ENCODE measurements around the gene CENPS.

The CENPS gene

GRCh38 chr1:10475510-10475909, 45.3 kb downstream of the CENPS start:
- Histone ChIP-seq H3K27me3 (no peaks in the 10 kb centered on the region), H3K9ac (peak overlapping the region; percentile 70 to 90 (median 86)), H4K20me1 (peaks cover 0 to 62% (median 22%) of the 10 kb centered on the region in 11 experiments; a peak in 15 of 22 replicates), H3K36me3 (peaks cover 0 to 14% (median 4%) of the 10 kb centered on the region in 11 experiments; a peak in 5 of 22 replicates), H3K27ac (peak overlapping the region; percentile 58 to 84 (median 73); a peak in 21 of 22 replicates), H3K4me1 (peaks cover 40 to 54% (median 43%) of the 10 kb centered on the region in 10 experiments), H3K4me2 (peak overlapping the region; percentile 88 to 98 (median 95)), H3K4me3 (peak overlapping the region; percentile 80 to 92 (median 90)), H3K9me3 (replicated peaks in 1 of 11) (no peaks in the 10 kb centered on the region)
- TF ChIP-seq Cebpa-rat (IDR thresholded peaks at IDR 0.05) = no peak

- Histone ChIP-seq H3K4me2 (no peak overlapping the region), H4K20me1 (peaks cover 0 to 89% (median 33%) of the 10 kb centered on the region in 11 experiments; a peak in 16 of 22 replicates), H3K4me1 (peaks cover 18 to 43% (median 25%) of the 10 kb centered on the region in 10 experiments), H3K36me3 (peaks cover 0 to 25% (median 9%) of the 10 kb centered on the region in 11 experiments; a peak in 10 of 22 replicates), H3K4me3 (no peak overlapping the region), H3K9me3 (replicated peaks in 1 of 11) (no peaks in the 10 kb centered on the region), H3K27me3 (no peaks in the 10 kb centered on the region), H3K27ac (no peak overlapping the region), H3K9ac (no peak overlapping the region)
- TF ChIP-seq Cebpa-rat (IDR thresholded peaks at IDR 0.05) = no peak
These were observed 49.1 kb downstream of the CENPS start for GRCh38 chr1:10479296-10479695.

GRCh38 chr1:10480614-10481013, 50.4 kb downstream of the CENPS start:
- Histone ChIP-seq H3K9ac (no peak overlapping the region), H3K4me2 (no peak overlapping the region), H3K4me3 (no peak overlapping the region), H4K20me1 (peaks cover 0 to 97% (median 35%) of the 10 kb centered on the region in 11 experiments; a peak in 16 of 22 replicates), H3K27me3 (no peaks in the 10 kb centered on the region), H3K27ac (no peak overlapping the region), H3K9me3 (replicated peaks in 1 of 11) (peaks cover 0 to 6% (median 4%) of the 10 kb centered on the region in 11 experiments; a peak in 13 of 22 replicates), H3K36me3 (peaks cover 0 to 30% (median 9%) of the 10 kb centered on the region in 11 experiments; a peak in 16 of 22 replicates), H3K4me1 (peaks cover 12 to 50% (median 25%) of the 10 kb centered on the region in 10 experiments)
- TF ChIP-seq Cebpa-rat (IDR thresholded peaks at IDR 0.05) = no peak

- H3K4me2 ChIP-seq = peak overlapping the region in 7 of 11 experiments; percentile 12 to 71 (median 39); a peak in 11 of 22 replicates
- H3K9me3 ChIP-seq (replicated peaks in 1 of 11) = peaks cover 0 to 15% (median 9%) of the 10 kb centered on the region in 11 experiments; a peak in 16 of 22 replicates
- H3K4me3 ChIP-seq = no peak overlapping the region
- peaks cover 6 to 94% (median 32%) of the 10 kb centered on the region in 11 experiments; a peak in 18 of 22 replicates for H4K20me1 ChIP-seq
- peaks cover 0 to 31% (median 13%) of the 10 kb centered on the region in 10 experiments; a peak in 13 of 20 replicates for H3K4me1 ChIP-seq
- peaks cover 5 to 45% (median 23%) of the 10 kb centered on the region in 11 experiments; a peak in 19 of 22 replicates for H3K36me3 ChIP-seq
- H3K27ac ChIP-seq = peak overlapping the region in 4 of 11 experiments; percentile 9 to 68 (median 50); a peak in 8 of 22 replicates
- 0 out of 22 replicates have a peak, but pooled peaks of 1 of the 11 experiments have one; percentile 25 for TF ChIP-seq Cebpa-rat (IDR thresholded peaks at IDR 0.05)
- no peaks in the 10 kb centered on the region for H3K27me3 ChIP-seq
- peak overlapping the region in 3 of 11 experiments; percentile 5 to 49 (median 24); a peak in 4 of 22 replicates for H3K9ac ChIP-seq
These were observed 54.3 kb downstream of the CENPS start for GRCh38 chr1:10484521-10484920.

GRCh38 chr1:10489291-10490055, 59.2 kb downstream of the CENPS start:
- H3K4me2 ChIP-seq = no peak overlapping the region
- peak overlapping the region in 4 of 11 experiments; percentile 3 to 28 (median 9); a peak in 1 of 22 replicates for H3K9ac ChIP-seq
- H3K27ac ChIP-seq = no peak overlapping the region
- peaks cover 30 to 95% (median 58%) of the 10 kb centered on the region in 11 experiments; a peak in 20 of 22 replicates for H4K20me1 ChIP-seq
- H3K4me1 ChIP-seq = peaks cover 2 to 12% (median 8%) of the 10 kb centered on the region in 10 experiments; a peak in 17 of 20 replicates
- H3K4me3 ChIP-seq = no peak overlapping the region
- no peak for TF ChIP-seq Cebpa-rat (IDR thresholded peaks at IDR 0.05)
- H3K27me3 ChIP-seq = no peaks in the 10 kb centered on the region
- H3K9me3 ChIP-seq (replicated peaks in 1 of 11) = peaks cover 0 to 15% (median 9%) of the 10 kb centered on the region in 11 experiments; a peak in 16 of 22 replicates
- H3K36me3 ChIP-seq = peaks cover 9 to 49% (median 23%) of the 10 kb centered on the region in 11 experiments; a peak in 19 of 22 replicates

- Histone ChIP-seq H3K36me3 (peaks cover 9 to 46% (median 20%) of the 10 kb centered on the region in 11 experiments; a peak in 19 of 22 replicates), H3K9ac (peak overlapping the region in 5 of 11 experiments; percentile 9 to 28 (median 18); a peak in 4 of 22 replicates), H4K20me1 (peaks cover 30 to 94% (median 59%) of the 10 kb centered on the region in 11 experiments; a peak in 20 of 22 replicates), H3K27me3 (no peaks in the 10 kb centered on the region), H3K9me3 (replicated peaks in 1 of 11) (peaks cover 0 to 12% (median 8%) of the 10 kb centered on the region in 11 experiments; a peak in 16 of 22 replicates), H3K4me1 (peaks cover 6 to 15% (median 12%) of the 10 kb centered on the region in 10 experiments), H3K4me2 (no peak overlapping the region), H3K4me3 (no peak overlapping the region), H3K27ac (no peak overlapping the region)
- TF ChIP-seq Cebpa-rat (IDR thresholded peaks at IDR 0.05) = no peak
These were observed 60.2 kb downstream of the CENPS start for GRCh38 chr1:10490286-10490970.
